ENCODE data around the gene CELF4.

Gene CELF4

DNA sequence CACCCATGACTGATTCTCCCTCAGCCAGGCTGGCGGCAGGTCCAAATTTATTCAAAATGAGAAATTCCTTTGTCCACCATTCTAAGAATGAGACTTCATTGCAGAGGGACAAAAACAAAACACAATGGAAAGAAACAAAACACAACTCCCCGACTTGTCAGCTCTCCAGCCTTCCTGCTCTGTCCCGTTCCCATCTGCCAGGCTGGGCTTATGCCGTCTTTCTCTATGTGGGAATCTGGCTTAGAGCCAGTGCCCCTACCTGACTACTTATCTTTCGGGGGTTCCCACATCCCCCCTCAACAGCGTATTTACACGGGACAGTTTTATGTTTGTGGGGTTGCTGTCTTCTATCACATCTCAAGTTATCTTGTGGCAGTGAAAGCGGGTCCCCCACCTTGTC lies 13.8 kb downstream of the CELF4 start:
- no peak overlapping the region for H3K27ac ChIP-seq
- no peak for TF ChIP-seq ZFX (IDR thresholded peaks at IDR 0.05)
- TF ChIP-seq, protein P1, sequence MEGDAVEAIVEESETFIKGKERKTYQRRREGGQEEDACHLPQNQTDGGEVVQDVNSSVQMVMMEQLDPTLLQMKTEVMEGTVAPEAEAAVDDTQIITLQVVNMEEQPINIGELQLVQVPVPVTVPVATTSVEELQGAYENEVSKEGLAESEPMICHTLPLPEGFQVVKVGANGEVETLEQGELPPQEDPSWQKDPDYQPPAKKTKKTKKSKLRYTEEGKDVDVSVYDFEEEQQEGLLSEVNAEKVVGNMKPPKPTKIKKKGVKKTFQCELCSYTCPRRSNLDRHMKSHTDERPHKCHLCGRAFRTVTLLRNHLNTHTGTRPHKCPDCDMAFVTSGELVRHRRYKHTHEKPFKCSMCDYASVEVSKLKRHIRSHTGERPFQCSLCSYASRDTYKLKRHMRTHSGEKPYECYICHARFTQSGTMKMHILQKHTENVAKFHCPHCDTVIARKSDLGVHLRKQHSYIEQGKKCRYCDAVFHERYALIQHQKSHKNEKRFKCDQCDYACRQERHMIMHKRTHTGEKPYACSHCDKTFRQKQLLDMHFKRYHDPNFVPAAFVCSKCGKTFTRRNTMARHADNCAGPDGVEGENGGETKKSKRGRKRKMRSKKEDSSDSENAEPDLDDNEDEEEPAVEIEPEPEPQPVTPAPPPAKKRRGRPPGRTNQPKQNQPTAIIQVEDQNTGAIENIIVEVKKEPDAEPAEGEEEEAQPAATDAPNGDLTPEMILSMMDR (conservative IDR thresholded peaks at IDR 0.05), result no peak

DNA sequence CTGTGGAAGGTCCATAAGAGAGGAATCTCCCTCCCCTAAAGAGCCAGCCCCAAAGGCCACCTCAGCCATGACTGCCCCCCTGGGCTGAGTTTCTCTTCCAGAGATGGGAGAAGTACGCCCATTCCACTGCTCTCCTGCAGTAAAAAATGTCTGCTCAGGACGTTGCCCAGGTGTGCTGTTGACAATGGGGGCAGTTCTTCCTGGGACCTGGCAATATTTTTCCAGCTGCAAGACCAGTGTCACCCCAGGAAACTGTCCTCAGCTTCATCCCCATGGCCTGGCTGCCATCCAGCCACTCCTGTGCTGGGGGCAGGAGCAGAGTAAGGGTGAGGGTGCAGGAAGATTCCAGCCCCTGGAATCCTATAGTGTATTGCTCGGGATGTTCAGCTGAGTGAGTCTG lies 14.3 kb downstream of the CELF4 start:
- H3K27ac ChIP-seq, result no peak overlapping the region
- TF ChIP-seq, protein P1 (conservative IDR thresholded peaks at IDR 0.05), result no peak
- no peak for TF ChIP-seq ZFX (IDR thresholded peaks at IDR 0.05)

DNA sequence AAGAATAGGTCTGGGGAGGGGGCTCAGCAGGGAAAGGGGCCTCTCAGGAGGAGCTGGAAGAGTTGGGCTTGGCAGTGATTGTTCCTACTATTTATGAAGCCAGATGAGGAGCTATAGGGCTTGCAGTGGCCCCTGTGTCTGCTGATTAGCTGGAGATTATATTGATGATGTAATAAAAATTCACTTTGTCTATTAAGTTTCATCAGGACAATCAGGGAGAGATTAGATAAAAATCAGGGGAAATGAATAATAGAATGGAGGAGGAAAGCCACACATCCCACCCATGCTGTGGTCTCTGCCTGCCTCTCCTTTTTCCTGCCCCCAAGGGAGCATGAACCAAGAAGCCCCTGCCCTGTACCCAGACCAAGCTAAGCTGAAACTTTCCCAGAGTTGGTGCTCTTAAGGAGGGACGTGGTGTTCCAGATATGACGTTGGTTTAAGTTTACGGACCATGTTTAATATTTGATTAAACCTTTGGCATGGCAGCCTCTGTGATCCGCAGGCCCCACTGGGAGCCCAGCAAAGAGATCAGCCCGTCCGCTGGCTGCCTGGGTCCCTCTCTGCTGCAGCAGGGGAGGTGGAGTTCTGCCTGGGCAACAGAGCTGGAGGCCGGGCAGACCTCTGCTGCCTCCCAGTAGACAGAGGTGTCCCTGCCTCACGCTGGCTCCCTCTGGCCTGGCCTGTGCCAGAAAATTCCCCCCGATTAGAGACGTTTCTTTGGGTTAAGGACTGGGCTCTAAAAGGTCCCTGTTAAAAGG lies 15.3 kb downstream of the CELF4 start:
- H3K27ac ChIP-seq, result no peak overlapping the region
- TF ChIP-seq ZFX (IDR thresholded peaks at IDR 0.05), result no peak
- TF ChIP-seq, protein P1 (conservative IDR thresholded peaks at IDR 0.05), result no peak

DNA sequence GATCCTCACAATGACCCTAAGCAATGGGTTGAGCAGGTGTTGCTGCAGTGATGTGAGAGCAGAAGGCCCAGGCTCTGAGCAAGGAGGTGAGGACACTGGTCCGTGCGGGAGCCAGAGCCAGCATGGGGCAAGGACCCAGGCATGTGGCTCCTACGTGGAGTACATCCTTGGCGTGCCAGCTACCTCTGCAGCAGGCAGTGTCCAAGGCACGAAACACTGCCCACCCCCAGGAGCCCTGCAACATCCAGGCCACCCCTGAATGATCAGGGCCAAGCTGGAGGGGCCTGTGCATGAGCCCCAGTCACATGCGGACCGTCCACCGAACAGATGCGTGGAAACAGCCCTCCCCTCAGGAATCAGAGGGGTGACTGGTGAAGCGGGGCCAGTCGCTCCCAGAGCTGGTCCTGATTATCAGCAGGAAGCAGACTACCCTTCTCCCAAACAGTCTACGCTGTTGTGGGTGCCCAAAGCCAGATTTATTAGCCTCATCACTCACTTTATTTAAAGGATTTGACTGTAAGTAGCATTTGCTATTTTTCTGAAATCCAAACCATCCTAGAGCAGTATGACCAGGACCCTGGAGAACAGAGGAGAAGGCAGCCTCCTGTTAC lies 16.8 kb downstream of the CELF4 start:
- TF ChIP-seq, protein P1 (conservative IDR thresholded peaks at IDR 0.05), result no peak
- TF ChIP-seq ZFX (IDR thresholded peaks at IDR 0.05), result no peak
- no peak overlapping the region for H3K27ac ChIP-seq

DNA sequence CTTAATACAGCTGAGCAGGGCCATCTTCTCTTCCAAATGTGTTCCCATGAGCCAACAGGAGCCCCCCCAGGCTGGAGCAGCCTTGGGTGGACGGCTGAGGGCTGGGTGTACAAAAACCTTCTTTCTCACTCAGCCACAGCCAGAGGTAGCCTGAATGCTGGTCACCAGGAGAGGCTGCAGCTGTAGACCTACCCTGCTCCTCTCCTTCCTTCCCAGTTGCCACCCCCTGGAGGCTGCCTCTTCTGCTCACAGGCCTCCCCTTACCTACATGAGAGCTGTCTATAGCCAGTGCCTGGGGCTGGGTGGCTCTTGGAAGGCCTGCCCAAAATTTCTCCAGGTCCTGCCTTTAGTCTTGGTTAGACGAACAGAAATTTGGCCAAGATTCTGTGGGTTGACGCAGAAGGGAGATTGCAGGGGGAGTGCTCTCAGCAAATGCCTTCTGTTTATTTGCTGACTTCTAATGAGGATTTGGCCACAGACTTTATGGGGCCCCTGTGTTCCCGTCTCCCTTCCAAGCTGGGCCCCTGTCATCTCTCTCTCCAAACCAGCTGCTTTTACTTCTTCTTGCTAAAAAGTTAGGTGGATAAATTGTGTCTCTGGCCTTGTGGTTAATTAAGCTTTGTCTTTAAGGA lies 18.3 kb downstream of the CELF4 start:
- TF ChIP-seq, protein P1 (conservative IDR thresholded peaks at IDR 0.05), result no peak
- no peak for TF ChIP-seq ZFX (IDR thresholded peaks at IDR 0.05)
- H3K27ac ChIP-seq, result no peak overlapping the region

DNA sequence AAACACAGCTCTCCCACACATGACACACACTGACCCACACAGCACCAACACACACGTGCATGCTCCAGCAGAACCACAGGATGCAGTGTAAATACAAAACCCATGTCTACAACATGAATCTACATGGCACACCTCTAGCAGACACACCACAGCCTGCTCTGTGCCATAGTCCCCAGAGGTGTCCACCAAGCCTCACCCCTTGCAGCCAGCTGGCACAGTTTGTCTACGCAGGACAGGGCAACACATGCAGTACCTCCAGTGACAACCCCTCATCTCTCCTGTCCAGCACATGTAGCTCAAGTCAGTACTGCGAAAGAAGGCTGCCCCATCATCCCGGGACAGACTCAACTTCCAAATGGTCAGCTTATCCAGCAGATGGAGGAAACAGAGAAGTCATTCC lies 18.9 kb downstream of the CELF4 start:
- no peak overlapping the region for H3K27ac ChIP-seq
- TF ChIP-seq ZFX (IDR thresholded peaks at IDR 0.05), result no peak
- TF ChIP-seq, protein P1 (conservative IDR thresholded peaks at IDR 0.05), result no peak

DNA sequence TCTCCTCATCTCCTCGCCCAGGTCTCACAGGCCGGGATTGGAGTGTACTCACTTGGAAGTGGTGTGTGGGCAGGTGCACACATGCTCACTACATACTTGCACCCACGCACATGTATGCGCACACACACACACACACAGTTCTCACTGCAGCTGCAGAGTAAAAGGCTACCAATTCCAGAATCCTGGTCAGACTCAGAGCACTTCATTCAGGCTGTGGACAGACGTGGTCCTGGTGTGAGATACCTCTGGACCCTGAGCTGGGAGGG lies 19.4 kb downstream of the CELF4 start:
- no peak for TF ChIP-seq ZFX (IDR thresholded peaks at IDR 0.05)
- TF ChIP-seq, protein P1 (conservative IDR thresholded peaks at IDR 0.05), result no peak

More for the DNA sequence above, 19.4 kb downstream of the CELF4 start:
- H3K27ac ChIP-seq, result no peak overlapping the region

All from C4-2B (cell line).